HepG2 (cell line): ENCODE data around the gene GYPB. TPM values are rescaled to one million over a fixed set of nuclear protein-coding genes. Genes with fewer than 3 reads are reported as not detected.
"Not testable (repeated sequence)": the region's sequence is repeated elsewhere in the genome, so short reads cannot be mapped to it uniquely, and the experiment has no call there.

Experiments
- ATAC-seq: fragments of 200-7000 bp; cut with Tn5 transposase; 3 replicates; pipeline ENCODE4 v1.9.1; 2020; ENCODE audit warnings: mild to moderate bottlenecking, moderate library complexity
- BruUV-seq: library from RNA; stranded (reverse); fragments of 400-500 nt; replicated peaks from 2 replicates; lab custom pipeline; 2021; lab: Mats Ljungman, UMichigan
- CTCF ChIA-PET: fragments of 300-600 bp; formaldehyde crosslinking; extraction: SDS; loops from one replicate; lab custom pipeline; 2021; ENCODE audit warnings: low total read pairs, inconsistent platforms, low intra/inter-chr PET ratio; lab: Yijun Ruan, JAX
- POLR2A ChIA-PET: fragments of 350-600 bp; sonication (Branson Sonifier 250); formaldehyde crosslinking; loops from one replicate; lab custom pipeline; 2020; ENCODE audit warnings: antibody characterized with exemption, inconsistent platforms; lab: Yijun Ruan, JAX
- DNase-seq: peaks from one replicate; pipeline ENCODE4 v3.0.0-alpha.2; 2015; ENCODE audit warnings: low spot score
- FAIRE-seq: peaks from 3 replicates; lab custom pipeline; 2011; peaks lifted over from hg19 to GRCh38; lab: Jason Lieb, UNC
- H2AFZ ChIP-seq: one replicate; pipeline ENCODE4 v1.6.1; 2011; ENCODE audit warnings: low read length, inconsistent platforms
- H3K27ac ChIP-seq: fragments of 300-600 bp; 3 replicates; pipeline ENCODE4 v1.8.0; 2011; ENCODE audit warnings: mixed run types, mild to moderate bottlenecking, mixed read lengths, low read length, inconsistent platforms; ENCODE audit not compliant: insufficient read depth; ENCODE audit errors: extremely low read length
- H3K27me3 ChIP-seq, 2 experiments: fragments of 200-600 bp in 1 of 2; 2 replicates in 1 of 2; 3 replicates in 1 of 2; pipeline versions ENCODE4 v1.6.0 to v1.8.0; 2011; ENCODE audit warnings: low read length in 2 of 2, mild to moderate bottlenecking in 2 of 2, moderate library complexity in 2 of 2, inconsistent platforms in 1 of 2; ENCODE audit not compliant: insufficient read depth in 2 of 2, control insufficient read depth in 1 of 2
- H3K36me3 ChIP-seq, 2 experiments: fragments of 200-600 bp in 1 of 2; replicated peaks in 1 of 2; 2 replicates in 1 of 2; 3 replicates in 1 of 2; pipeline versions ENCODE4 v1.5.1 to v1.8.0; 2011; ENCODE audit warnings: low read length in 2 of 2, inconsistent platforms in 1 of 2; ENCODE audit not compliant: insufficient read depth in 2 of 2, control insufficient read depth in 1 of 2
- H3K4me1 ChIP-seq: 2 replicates; pipeline ENCODE4 v1.5.1; 2012; ENCODE audit warnings: low read length, inconsistent platforms; ENCODE audit not compliant: insufficient read depth
- H3K4me2 ChIP-seq: 2 replicates; pipeline ENCODE4 v1.6.0; 2011; ENCODE audit warnings: low read depth, low read length, inconsistent platforms
- H3K4me3 ChIP-seq, 3 experiments: fragments of 200-600 bp in 1 of 3; sonication (generic), shearing (Covaris generic) in 1 of 3; replicated peaks in 1 of 3; 2 replicates each; pipeline ENCODE4 v1.5.1; 2011 to 2016; ENCODE audit warnings: low read length in 3 of 3, inconsistent platforms in 2 of 3, low read depth in 2 of 3, mild to moderate bottlenecking in 2 of 3, control low read depth in 1 of 3, mixed read lengths in 1 of 3; ENCODE audit not compliant: insufficient read depth in 1 of 3
- H3K79me2 ChIP-seq: one replicate; pipeline ENCODE4 v1.6.1; 2011; ENCODE audit warnings: low read length, inconsistent platforms; ENCODE audit not compliant: insufficient read depth
- H3K9ac ChIP-seq: 2 replicates; pipeline ENCODE4 v1.6.0; 2011; ENCODE audit warnings: mild to moderate bottlenecking, low read depth, low read length, inconsistent platforms; ENCODE audit not compliant: insufficient read depth
- H3K9me3 ChIP-seq: 2 replicates; pipeline ENCODE4 v1.5.1; 2012; ENCODE audit warnings: mild to moderate bottlenecking, low read length
- H4K20me1 ChIP-seq: 2 replicates; pipeline ENCODE4 v1.6.0; 2011; ENCODE audit warnings: inconsistent platforms, mild to moderate bottlenecking, low read length, moderate library complexity; ENCODE audit not compliant: insufficient read depth
- MAFF ChIP-seq: IDR thresholded peaks from 2 replicates; pipeline ENCODE4 v1.6.1; 2011; ENCODE audit warnings: low read depth, low read length, improper control_type of control experiment
- MAFK ChIP-seq, 2 experiments: IDR thresholded peaks in 1 of 2; conservative IDR thresholded peaks in 1 of 2; 2 replicates each; pipeline ENCODE4 v1.6.1; 2011; ENCODE audit warnings: improper control_type of control experiment in 2 of 2, low read length in 2 of 2
- WGBS: methylation state at CpG from one replicate; pipeline ENCODE4 v1.1.6; 2017; ENCODE audit warnings: low lambda C conversion rate; 5-methylcytosine and 5-hydroxymethylcytosine counted together
- in situ Hi-C: cut with HindIII; loops from 2 replicates; pipeline ENCODE4 v1.10.0; 2017; ENCODE audit warnings: low pct_unique_long_range_greater_than_20kb; ENCODE audit not compliant: extremely low pct_ligation_motif_present
- intact Hi-C: fragments of 100-400 bp; cut with micrococcal nuclease; formaldehyde crosslinking; loops from one replicate; pipeline ENCODE4 v1.10.0; 2022; ENCODE audit not compliant: unreplicated experiment
- polyA plus RNA-seq, 8 experiments: library from polyadenylated mRNA; depleted of rRNA in 3 of 8; stranded (reverse) in 7 of 8; unstranded in 1 of 8; fragments of >200 nt; fragmentation: Illumina TruSeq in 4 of 8; extraction: Trizol in 4 of 8; gene quantifications; 2 replicates each; pipeline versions ENCODE4 v1.2.1 to v1.2.3, GENCODE V29; 2011 to 2016; ENCODE audit warnings: low read depth in 4 of 8, missing spikeins in 1 of 8, mixed read lengths in 1 of 8; ENCODE audit not compliant: insufficient read depth in 1 of 8
- total RNA-seq, 5 experiments: library from RNA; depleted of rRNA; stranded (reverse); fragments of >200 nt; fragmentation: Illumina TruSeq; extraction: Trizol; gene quantifications; 2 replicates each; pipeline ENCODE4 v1.2.3, GENCODE V29; 2016; ENCODE audit warnings: low read depth in 1 of 5

The GYPB gene
- total and polyA plus RNA-seq, 2 of the 13 experiments (the other 11 are each of a cell fraction or from before 2014, with no cell fraction given) = not detected

DNA sequence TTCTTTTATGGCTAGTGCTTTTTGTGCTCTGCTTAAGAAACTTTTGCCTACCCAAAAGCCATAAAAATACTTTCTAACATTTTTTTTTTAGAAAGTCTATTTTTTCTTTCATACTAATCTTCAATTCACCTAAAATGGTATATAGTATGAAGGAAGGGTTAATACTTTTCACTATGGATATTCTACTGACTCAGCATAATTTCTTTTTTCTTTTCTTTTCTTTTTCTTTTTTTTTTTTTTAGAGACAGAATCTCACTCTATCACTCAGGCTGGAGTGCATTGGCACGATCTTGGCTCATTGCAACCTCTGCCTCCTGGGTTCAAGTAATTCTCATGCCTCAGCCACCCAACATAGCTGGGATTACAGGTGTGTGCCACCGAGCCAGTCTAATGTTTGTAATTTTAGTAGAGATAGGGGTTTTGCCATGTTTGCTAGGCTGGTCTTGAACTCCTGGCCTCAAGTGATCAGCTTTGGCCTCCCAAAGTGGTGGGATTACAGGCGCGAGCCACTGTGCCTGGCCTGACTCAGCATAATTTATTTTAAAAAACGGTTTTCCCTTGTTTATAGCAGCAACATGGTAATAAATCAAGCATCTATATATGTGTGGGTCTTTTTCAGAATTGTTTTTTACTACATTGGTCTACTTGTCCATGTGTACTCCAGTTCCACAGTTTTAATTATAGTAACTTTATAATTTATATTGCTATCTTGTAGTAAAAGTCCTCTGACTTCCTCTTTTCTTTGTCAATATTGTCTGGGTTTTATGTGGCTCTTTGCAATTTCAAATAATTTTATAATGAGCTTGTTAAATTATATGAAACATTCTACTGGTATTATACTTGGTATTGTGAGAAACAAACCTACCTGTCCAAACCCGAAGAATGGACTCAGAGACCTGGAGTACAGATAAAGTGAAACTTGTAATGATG lies 30.6 kb upstream of the GYPB start:
- H3K79me2 ChIP-seq, DNase-seq, H3K27ac ChIP-seq, H3K4me3 ChIP-seq, BruUV-seq, ATAC-seq, CTCF ChIA-PET, intact Hi-C loops, H3K36me3 ChIP-seq, FAIRE-seq, H2AFZ ChIP-seq, POLR2A ChIA-PET, in situ Hi-C loops, H3K9ac ChIP-seq, H4K20me1 ChIP-seq, H3K4me1 ChIP-seq, H3K9me3 ChIP-seq, H3K27me3 ChIP-seq, H3K4me2 ChIP-seq: not testable (repeated sequence)
- TF ChIP-seq MAFK (conservative IDR thresholded peaks at IDR 0.05 in 1 of 2, IDR thresholded peaks at IDR 0.05 in 1 of 2; ENCODE audit: low read length in 2 of 2) = peak; percentile 55 to 88; a peak in 3 of 4 replicates
- TF ChIP-seq MAFF = peak; percentile 77
- WGBS = 15% methylated on average over 6 of the region's 6 CpGs

DNA sequence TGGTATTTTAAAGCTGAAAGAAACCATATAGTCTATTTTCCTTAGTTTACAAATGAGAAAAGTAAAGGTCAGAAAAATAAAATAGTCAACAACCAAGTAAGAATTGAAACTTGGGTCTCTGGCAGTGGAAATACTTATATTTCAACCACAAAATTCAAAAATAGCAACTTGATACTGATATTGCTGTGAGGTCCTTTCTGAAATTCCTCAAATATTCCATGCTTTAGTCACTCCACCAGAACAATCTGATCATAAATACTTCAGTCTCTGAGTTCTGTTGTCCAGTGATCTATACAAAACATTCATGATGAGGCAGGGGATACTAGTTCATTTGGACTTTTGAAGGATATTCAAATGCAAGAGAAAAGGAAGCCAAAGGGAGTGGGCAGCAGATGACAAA lies 25.8 kb upstream of the GYPB start:
- FAIRE-seq, CTCF ChIA-PET, H4K20me1 ChIP-seq, in situ Hi-C loops, H2AFZ ChIP-seq, POLR2A ChIA-PET, H3K4me2 ChIP-seq, ATAC-seq, H3K79me2 ChIP-seq, H3K36me3 ChIP-seq, H3K4me3 ChIP-seq, intact Hi-C loops, H3K9ac ChIP-seq, BruUV-seq, H3K9me3 ChIP-seq, H3K27ac ChIP-seq, H3K27me3 ChIP-seq, H3K4me1 ChIP-seq, DNase-seq: not testable (repeated sequence)

DNA sequence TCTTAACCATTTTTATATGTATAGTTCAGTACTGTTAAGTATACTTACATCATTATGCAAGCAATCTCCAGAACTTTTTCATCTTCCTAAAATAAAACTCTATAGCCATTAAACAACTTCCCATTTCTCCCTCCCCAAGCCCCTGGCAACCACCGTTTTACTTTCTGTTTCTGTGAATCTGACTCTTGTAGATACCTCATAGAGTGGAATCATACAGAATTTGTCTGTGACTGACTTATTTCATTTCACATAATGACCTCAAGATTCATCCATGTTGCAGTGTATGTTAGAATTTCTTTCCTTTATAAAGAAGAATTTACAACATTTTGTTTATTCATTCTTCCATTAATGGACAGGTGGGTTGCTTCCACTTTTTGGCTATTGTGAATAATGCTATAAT lies 13.4 kb upstream of the GYPB start:
- H3K4me3 ChIP-seq, intact Hi-C loops, DNase-seq, H3K36me3 ChIP-seq, H3K9me3 ChIP-seq, H3K27me3 ChIP-seq, H3K4me1 ChIP-seq, H3K27ac ChIP-seq, BruUV-seq, H3K79me2 ChIP-seq, CTCF ChIA-PET, H3K4me2 ChIP-seq, in situ Hi-C loops, H3K9ac ChIP-seq, H2AFZ ChIP-seq, POLR2A ChIA-PET, FAIRE-seq, H4K20me1 ChIP-seq, ATAC-seq: not testable (repeated sequence)
- WGBS = 0% methylated on average over 1 of the region's 1 CpG

DNA sequence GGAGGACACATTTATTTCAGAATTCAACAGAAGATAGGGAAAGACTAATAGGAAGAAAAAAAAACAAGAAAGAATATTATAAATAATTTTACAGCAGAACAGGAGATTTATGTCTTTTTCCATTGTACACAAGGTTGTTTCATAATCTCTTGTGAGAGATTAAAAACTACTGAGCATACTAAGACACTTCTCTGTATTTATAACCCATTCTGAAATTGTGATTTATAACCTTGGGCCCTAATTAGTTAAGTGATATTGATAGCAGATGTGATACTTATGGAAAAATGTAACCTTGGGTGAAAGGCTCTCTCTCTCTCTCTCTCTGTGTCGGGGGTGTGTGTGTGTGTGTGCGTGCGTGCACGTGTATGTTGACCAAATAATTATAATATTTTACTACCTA lies 12.7 kb upstream of the GYPB start:
- in situ Hi-C loops, intact Hi-C loops, H3K27ac ChIP-seq, ATAC-seq, BruUV-seq, H3K9ac ChIP-seq, H3K79me2 ChIP-seq, DNase-seq, H3K4me2 ChIP-seq, H3K4me3 ChIP-seq, H3K36me3 ChIP-seq, H4K20me1 ChIP-seq, H3K4me1 ChIP-seq, H2AFZ ChIP-seq, CTCF ChIA-PET, H3K27me3 ChIP-seq, FAIRE-seq, POLR2A ChIA-PET, H3K9me3 ChIP-seq: not testable (repeated sequence)
- WGBS = 8% methylated on average over 4 of the region's 4 CpGs
